Hematopoietic multipotent progenitor cell treated with erythropoietin and hydrocortisone succinate and interleukin-3 and kit ligand, for 6 days (in vitro differentiated cells): ENCODE measurements around the gene OR52B4.
A peak's percentile ranks its signal among the peaks of the same experiment; 100 is the strongest.
"Not testable (repeated sequence)": the region's sequence is repeated elsewhere in the genome, so short reads cannot be mapped to it uniquely, and the experiment has no call there.

Experiments
- DNase-seq: peaks from one replicate; pipeline ENCODE4 v3.0.0-alpha.2; 2015

OR52B4 gene

DNA sequence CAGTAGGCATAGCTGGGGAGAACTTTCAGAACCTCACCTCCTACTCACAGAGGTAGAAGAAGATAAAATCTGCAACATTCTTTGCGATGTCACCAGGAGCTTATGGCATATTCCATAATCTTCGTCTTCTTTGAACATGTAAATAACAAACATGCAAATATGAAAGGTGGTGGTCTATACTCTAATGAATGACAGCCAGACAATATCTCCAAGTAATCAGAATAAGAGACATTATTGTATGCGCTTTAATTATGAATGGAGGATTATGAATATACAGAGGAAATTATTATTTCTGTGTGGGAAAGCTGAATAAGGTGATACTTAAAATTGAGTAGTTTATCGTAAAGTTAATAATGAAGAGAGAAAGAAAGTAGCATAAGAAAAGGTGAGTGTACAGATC is at the start of gene OR52B4:
Gene OR52B4, minus strand, starts transcription at position 101 of the 400 bp plus-strand sequence. Its CDS starts 91 bp downstream, at position 10.
- DNase-seq: no peak

DNA sequence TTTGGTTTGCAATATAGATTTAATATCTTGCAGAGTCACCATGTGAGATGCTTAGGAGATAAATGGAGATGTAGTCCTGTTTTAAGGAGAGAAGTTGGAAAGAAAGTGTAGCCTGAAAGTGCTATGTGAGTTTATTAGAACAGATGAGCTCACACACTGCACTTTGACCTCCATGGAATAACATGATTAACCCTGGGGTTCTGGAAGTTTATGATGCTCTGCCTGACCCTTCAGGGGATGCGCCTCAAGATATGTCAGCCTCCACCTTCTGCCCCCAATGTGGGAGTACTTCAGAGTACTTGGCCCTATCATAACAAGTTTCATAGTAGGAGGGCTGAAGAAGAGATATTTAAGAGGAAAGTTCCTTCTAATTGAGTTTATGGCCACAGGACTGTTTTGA is 48.6 kb upstream of the OR52B4 start:
- DNase-seq: no peak

DNA sequence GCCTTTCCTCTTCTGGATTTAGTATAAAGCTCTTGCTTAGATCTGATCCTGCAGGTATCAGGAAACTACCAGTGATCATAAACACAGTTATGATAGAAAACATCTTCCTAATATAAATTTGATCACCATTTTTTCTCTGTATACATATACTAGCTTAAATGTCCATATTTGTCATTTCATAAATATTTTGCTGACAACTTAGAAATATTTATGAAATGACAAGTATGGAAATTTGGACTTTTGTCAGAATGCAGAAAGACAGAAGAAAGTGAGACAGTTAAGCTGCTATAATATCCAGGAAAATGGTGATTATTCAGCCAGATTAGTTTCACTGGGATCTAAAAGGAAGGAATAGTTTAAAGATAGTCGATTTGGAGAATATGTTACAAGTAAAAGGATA is 48.1 kb upstream of the OR52B4 start:
- DNase-seq: no peak

DNA sequence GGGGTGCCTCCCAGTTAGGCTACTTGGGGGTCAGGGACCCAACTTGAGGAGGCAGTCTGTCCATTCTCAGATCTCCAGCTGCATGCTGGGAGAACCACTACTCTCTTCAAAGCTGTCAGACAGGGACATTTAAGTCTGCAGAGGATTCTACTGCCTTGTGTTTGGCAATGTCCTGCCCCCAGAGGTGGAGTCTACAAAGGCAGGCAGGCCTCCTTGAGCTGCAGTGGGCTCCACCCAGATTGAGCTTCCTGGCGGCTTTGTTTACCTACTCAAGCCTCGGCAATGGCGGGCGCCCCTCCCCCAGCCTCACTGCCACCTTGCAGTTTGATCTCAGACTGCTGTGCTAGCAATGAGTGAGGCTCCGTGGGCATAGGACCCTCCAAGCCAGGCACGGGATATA is 38.0 kb upstream of the OR52B4 start:
- DNase-seq: not testable (repeated sequence)

DNA sequence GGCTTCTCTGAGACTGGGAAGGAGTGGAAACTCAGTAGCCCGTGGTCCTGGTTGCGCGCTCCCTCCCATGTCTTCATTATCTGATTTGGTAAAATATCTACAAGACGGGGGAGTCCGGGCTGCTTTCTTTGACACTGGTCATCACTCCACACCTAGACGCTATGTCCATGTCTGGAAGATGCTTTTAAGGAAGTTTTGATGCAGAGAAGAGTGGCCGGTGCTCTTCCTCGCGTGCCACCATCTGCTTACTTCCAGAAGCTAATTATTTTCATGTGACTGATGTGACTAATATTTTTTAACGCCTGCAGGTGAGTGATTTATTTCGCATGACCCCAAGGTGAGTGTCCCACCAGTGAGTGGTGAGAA is 25.7 kb upstream of the OR52B4 start:
- no peak for DNase-seq

DNA sequence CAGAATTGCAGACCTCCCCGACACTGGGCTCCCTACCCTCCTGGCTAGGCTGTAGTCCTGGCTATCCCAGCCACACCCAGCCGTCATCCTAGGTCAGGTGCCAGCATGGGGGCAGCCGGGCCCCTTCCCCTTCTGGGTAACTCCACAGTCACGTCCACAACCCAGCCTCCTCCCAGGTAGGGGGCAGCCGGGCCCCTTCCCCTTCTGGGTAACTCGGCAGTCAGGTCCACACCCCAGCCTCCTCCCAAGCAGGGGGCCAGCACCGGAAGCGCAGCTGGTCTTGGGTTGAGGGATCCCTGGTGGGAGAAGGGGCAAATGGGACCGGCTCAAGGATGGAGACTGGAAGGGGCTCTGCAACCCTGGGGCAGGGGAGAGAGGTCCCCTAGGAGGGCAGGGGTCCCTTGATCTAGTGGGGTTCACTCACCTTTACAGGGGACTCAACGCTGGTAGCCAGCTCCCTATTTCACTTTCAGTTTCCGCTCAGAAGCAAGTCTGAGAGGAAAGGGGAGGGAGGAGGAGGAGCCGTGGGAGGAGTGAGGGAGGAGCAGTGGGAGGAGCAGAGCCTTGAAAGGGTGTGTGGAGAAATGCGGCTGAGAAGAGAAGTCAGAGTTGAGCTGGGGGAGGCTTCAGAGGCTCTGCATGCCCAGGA is 25.1 kb upstream of the OR52B4 start, which contains the start of gene TRIM21:
Gene TRIM21, minus strand, starts transcription at position 494 of the 649 bp plus-strand sequence. CDS start 3,293 bp downstream, outside the sequence.
- DNase-seq: peak; percentile 95

DNA sequence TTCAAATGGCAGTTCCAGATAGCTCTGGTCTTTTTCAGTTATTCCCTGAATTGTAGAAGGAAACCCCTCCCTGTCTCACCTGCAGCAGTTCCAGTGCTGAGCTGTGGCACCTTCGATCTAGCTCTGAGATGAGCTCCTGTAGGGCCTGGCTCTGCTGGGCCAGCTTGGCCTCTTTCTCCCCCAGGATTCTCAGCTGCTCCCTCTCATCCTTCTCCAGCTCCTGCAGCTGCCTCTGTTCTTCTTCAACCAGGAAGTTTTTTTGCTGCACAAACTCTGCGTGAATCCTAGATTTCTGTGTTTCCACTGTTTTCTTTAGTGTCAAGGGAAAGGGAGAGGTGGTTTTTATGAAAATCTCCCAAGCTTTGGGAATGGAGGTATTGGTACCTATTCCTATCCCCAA is 20.0 kb upstream of the OR52B4 start:
- DNase-seq: no peak

DNA sequence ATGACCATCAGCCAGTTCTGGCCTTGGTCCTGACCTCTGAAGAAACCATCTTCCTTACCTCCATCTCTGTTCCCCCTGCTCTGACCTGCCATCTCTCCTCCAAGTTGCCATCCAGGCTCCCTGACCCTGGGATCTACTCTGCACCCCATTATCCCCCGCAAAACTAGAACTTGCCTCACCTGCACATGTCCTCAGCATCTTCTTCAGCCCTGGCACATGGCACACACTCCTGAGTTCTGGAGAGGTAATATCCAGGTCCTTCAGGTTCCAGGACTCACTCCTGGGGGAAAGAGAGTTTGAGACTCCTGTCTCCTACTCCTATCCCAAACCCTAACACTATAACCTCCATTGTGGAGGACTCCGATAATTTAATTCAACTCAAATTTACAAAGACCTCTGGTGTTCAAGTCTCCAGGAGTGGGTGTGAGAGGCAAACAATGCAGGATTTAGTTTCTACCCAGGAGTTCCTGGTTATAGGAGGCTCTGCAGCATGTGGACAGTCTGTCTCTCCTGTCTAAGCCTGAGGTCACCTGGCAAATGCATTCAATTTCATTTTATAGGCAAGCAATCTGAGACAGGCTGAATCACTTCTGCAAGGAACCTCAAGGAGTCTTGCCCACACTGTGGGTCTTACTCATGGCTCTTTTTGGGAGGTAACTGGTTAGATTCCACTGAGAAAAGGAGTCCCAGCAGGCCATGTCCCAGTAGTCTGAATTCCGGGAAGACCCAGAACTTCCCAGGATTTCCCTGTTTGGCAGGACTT is 18.0 kb upstream of the OR52B4 start:
- no peak for DNase-seq

DNA sequence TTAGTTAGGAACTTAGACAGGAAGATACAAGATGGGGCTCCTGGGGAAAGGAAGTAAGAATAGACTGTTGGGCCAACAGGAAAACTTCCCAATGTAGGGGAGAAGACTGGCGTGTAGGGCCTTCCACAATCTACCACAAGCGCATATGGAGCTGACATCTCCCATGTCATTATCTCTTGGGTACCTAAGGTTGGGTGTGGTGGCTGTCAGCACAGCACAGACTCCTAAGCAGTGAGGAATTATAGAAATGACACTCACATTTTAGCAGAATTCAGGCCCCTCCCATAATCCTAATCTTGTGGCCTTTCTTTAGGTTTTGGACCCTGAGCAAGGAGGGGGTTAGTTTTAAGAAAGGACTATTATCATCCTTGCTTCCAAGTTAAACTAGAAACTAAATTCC is 13.7 kb upstream of the OR52B4 start:
- DNase-seq: peak; percentile 73

DNA sequence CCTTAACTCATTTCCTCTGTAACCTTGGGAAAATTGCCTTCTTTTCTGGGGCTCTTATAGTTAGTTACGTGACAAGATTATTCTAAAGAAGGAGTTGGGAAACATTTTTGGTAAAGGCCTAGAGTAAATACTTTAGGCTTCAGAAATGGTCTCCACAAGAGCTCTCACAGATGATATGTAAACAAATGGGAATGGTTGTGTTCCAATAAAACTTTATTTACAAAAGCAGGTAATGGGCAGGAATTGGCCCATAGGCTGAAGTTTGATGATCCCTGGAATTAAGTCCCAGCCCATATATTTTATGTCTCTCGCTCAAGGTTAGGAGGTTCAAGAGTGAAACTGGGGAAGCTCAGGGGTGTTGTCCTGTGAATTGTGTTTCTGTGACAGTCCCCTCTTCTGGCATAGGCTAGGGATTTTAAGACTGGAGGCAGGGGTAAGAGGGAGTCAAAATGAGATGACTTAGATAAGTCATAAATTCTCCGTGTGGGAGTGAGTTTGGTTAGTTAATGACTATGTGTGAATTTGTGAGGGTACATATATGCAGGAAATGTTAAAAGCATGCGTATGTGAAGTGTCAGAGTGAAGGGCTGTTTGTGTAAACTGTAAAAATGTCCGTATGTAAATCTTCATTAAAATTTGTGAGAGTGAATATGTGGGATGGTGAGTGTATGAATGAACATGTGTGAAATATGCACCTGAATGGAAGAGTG is 7.4 kb upstream of the OR52B4 start:
- DNase-seq: no peak

DNA sequence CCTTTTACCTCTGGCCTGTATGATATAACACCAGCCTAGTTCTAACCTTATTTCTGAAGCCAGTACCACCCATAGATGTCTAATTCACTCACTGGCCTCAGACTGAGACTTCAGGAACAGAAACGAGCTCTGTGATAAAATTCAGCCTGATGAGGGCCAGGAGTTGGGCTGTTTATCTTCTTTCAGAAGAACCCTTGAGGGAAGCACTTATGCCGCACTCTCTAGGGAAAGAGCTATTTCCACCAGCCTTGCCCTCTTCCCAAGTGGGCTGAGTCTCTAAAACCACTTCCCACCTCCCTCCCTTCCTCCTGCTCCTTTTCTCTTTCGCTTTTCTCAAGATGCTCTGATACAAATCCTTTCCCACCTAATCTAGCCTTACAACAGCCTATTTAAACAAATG is 2.0 kb upstream of the OR52B4 start:
- no peak for DNase-seq

DNA sequence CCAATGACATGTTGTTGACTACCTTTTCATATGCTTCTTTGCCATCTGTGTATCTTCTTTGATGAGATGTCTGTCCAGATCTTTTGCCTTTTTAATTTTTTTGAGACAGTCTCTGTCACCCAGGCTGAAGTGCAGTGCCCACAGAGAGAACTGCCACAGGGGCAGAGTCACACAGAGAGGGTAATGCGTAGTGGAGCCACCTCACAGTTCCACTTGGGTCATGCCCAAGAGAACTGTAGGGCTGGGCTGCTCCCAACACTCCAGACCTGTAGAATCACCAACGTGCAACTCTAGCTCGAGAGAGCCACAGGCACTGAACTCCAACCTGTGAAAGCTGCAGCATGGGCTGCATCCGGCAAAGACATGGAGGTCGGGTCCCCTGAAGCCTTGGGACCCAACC is 20.0 kb downstream of the OR52B4 start:
- not testable (repeated sequence) for DNase-seq

DNA sequence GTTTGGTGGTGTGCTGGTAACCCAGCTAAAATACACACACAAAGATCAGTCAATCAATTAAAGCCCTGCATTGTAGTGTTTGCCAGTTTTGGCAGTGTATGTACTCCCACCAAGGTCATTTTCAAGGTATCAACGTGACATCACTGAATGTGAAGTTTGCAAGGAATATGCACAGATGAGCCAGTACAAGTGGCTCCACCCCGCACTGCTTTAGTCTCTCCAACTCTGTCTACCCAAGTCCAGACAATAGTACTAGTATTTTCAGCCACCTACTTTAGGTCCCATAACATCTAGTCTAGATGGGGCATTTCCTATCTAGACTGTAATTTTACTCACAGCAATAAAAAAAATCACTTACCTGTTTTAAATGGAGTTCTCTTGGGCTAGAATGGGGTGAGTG is 22.8 kb downstream of the OR52B4 start:
- DNase-seq: not testable (repeated sequence)

DNA sequence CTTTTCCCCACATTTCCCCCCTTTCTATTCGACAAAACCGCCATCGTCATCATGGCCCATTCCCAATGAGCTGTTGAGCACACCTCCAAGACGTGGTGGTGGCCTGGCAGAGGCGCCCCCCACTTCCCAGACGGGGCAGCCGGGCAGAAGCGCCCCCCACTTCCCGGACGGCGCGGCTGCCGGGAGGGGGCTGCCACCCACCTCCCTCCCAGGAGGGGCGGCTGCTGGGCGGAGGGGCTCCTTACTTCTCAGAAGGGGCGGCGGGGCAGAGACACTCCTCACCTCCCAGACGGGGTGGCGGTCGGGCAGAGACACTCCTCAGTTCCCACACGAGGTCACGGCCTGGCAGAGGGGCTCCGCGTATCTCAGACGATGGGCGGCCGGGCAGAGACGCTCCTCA is 33.8 kb downstream of the OR52B4 start:
- not testable (repeated sequence) for DNase-seq
